Tibial nerve (tissue), 4 donors: ENCODE results near the gene HUWE1. TPM values are rescaled to one million over a fixed set of nuclear protein-coding genes. Genes with fewer than 3 reads are reported as not detected.

Experiments used
- DNase-seq, 2 donors: peaks; one replicate each; pipeline ENCODE4 v3.0.0-alpha.2; 2019; ENCODE audit warnings: low spot score in 2 of 2
- H3K27ac ChIP-seq, 4 donors: fragments of 200-600 bp; sonication (generic) in 3 of 4; one replicate each; pipeline ENCODE4 v1.5.1; 2017 to 2019; ENCODE audit warnings: mild to moderate bottlenecking in 1 of 4
- H3K27me3 ChIP-seq, 2 donors: fragments of 200-600 bp; sonication (generic) in 1 of 2; one replicate each; pipeline versions ENCODE4 v1.5.1 to v1.6.0; 2017 to 2019
- H3K36me3 ChIP-seq, 3 donors: fragments of 200-600 bp; sonication (generic); one replicate each; pipeline ENCODE4 v1.5.1; 2018 to 2019
- H3K4me1 ChIP-seq, 4 donors: fragments of 200-600 bp; sonication (generic) in 3 of 4; one replicate each; pipeline ENCODE4 v1.5.1; 2017 to 2019
- H3K4me3 ChIP-seq, 4 donors: fragments of 200-600 bp; sonication (generic) in 3 of 4; one replicate each; pipeline ENCODE4 v1.5.1; 2017 to 2019; ENCODE audit warnings: mild to moderate bottlenecking in 1 of 4, moderate library complexity in 1 of 4
- H3K9me3 ChIP-seq, 4 donors: fragments of 200-600 bp; sonication (generic) in 3 of 4; one replicate each; pipeline ENCODE4 v1.5.1; 2017 to 2019
- EP300 ChIP-seq, 2 donors: sonication (generic); formaldehyde crosslinking; IDR thresholded peaks; one replicate each; pipeline ENCODE4 v1.6.1; 2017; ENCODE audit warnings: antibody characterized with exemption in 2 of 2, mild to moderate bottlenecking in 1 of 2
- POLR2A ChIP-seq, 2 donors: fragments of 450-650 bp; IDR thresholded peaks; one replicate each; pipeline ENCODE4 v1.6.1; 2017; ENCODE audit warnings: antibody characterized with exemption in 2 of 2, mild to moderate bottlenecking in 2 of 2, moderate library complexity in 2 of 2
- whole genome bisulfite sequencing, 2 donors: methylation state at CpG; one replicate each; pipeline ENCODE4 v1.1.5; 2018; 5-methylcytosine and 5-hydroxymethylcytosine counted together
- total RNA-seq, 4 donors: library from RNA; depleted of rRNA; stranded (reverse); fragments of >200 nt; gene quantifications; one replicate each; pipeline ENCODE4 v1.1.0, GENCODE V29; 2016
- TF ChIP-seq, protein P1 (sequence below), 5 experiments: fragments of 200-600 bp in 3 of 5; fragments of 450-650 bp in 2 of 5; sonication (generic) in 3 of 5; IDR thresholded peaks; one replicate each; pipeline ENCODE4 v1.5.1; 2016 to 2019; ENCODE audit warnings: antibody characterized with exemption in 5 of 5, mild to moderate bottlenecking in 3 of 5, moderate library complexity in 2 of 5

The HUWE1 gene
- total RNA-seq, 4 donors from 2014 or later, result 104 to 141 (median 119) TPM

DNA sequence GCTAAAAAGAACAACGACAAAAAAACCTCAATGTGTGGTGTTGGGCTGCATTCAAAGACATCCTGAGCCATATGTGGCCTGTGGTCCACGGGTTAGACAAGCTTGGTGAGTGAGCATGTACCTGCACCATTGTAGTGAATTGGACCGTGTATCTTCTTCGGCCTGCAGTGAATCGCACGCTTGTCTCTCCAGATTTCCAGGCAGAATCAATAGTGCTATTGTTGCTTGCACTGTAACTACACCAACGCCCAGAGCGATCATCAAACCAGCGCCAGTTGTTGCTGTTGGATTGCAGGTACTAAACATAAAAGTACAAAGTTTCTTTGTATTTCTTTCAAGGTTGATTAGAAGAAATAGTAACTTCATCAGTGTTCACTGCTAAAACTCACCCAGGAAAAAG lies 101.6 kb downstream of the HUWE1 start:
- Histone ChIP-seq H3K9me3 (no peaks in the 10 kb centered on the region), H3K27ac (no peak overlapping the region), H3K4me3 (no peak overlapping the region), H3K27me3 (peaks cover 0 to 6% of the 10 kb centered on the region in 2 donors), H3K4me1 (no peaks in the 10 kb centered on the region), H3K36me3 (peaks cover 0 to 70% (median 5%) of the 10 kb centered on the region in 3 donors)
- TF ChIP-seq, protein P1, sequence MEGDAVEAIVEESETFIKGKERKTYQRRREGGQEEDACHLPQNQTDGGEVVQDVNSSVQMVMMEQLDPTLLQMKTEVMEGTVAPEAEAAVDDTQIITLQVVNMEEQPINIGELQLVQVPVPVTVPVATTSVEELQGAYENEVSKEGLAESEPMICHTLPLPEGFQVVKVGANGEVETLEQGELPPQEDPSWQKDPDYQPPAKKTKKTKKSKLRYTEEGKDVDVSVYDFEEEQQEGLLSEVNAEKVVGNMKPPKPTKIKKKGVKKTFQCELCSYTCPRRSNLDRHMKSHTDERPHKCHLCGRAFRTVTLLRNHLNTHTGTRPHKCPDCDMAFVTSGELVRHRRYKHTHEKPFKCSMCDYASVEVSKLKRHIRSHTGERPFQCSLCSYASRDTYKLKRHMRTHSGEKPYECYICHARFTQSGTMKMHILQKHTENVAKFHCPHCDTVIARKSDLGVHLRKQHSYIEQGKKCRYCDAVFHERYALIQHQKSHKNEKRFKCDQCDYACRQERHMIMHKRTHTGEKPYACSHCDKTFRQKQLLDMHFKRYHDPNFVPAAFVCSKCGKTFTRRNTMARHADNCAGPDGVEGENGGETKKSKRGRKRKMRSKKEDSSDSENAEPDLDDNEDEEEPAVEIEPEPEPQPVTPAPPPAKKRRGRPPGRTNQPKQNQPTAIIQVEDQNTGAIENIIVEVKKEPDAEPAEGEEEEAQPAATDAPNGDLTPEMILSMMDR (IDR thresholded peaks at IDR 0.05), result no peak
- TF ChIP-seq POLR2A (IDR thresholded peaks at IDR 0.05) (no peak), EP300 (IDR thresholded peaks at IDR 0.05) (no peak)
- WGBS, 2 donors, result 65 to 74% methylated on average over 5 to 9 of the region's 9 CpGs
- no peak for DNase-seq

DNA sequence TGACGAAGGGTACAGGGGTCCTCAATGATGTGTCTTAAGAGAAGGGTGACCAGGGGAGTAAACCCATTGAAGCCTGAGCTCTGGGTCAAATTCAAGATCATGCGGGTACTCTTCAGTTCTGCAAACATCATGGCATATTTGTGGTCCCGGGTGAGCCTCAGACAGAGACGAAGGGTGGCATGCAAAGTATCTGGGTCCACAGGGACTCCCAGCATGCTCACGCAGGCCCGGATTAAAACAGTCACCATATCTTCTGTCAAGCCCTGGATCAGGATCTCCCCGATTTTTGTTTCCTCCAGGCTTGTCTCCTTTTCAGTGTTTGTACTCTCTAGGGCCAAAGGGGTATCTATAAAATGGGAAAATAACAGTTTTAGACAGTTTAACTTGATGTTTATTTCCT lies 102.9 kb downstream of the HUWE1 start:
- Histone ChIP-seq H3K27ac (no peak overlapping the region), H3K36me3 (peaks cover 0 to 59% (median 5%) of the 10 kb centered on the region in 3 donors), H3K4me3 (no peak overlapping the region), H3K9me3 (no peaks in the 10 kb centered on the region), H3K4me1 (no peaks in the 10 kb centered on the region), H3K27me3 (peaks cover 0 to 6% of the 10 kb centered on the region in 2 donors)
- 86 to 96% methylated on average over 5 to 7 of the region's 7 CpGs for WGBS, 2 donors
- no peak for DNase-seq
- TF ChIP-seq POLR2A (IDR thresholded peaks at IDR 0.05), result no peak
- no peak for TF ChIP-seq EP300 (IDR thresholded peaks at IDR 0.05)
- TF ChIP-seq, protein P1 (IDR thresholded peaks at IDR 0.05), result no peak

DNA sequence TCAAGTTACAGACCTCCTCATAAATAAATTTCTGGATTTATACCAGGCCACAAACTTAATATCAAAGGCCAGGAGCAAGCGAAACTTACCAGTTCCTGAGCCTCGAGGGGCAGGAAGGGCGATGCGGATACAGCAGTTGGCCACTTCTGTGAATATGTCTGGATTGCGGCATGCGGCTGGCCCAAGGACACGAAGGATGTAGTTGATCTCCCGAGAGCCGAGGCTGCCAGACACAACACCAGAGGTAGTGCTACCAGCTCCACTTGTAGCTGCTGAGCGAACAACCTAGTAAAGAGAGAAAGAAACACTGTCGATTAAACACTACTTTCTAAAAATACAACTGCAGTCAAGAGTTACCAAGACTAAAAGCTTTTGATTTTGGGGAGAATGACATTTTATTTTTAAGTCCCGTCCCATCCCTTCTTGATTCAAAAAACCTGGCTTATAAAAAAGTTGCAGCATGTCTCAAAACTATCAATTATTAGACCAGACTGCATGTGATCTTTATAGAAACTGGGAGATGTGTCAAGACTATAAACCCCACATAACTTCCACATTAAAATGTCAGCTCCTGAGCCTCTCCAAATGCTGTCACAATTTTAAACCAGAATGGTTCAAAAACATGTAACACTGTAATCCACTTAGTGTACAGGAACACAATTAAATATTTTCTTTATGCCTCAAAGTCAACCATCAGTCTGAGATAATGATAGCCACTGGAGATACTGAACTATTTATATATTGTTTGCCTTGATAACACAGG lies 105.6 kb downstream of the HUWE1 start:
- no peak for DNase-seq
- 86 to 91% methylated on average over 11 to 12 of the region's 12 CpGs for WGBS, 2 donors
- H3K36me3 ChIP-seq, result peaks cover 0 to 45% (median 5%) of the 10 kb centered on the region in 3 donors
- no peaks in the 10 kb centered on the region for H3K9me3 ChIP-seq
- H3K27ac ChIP-seq, result no peak overlapping the region
- TF ChIP-seq, protein P1 (IDR thresholded peaks at IDR 0.05), result no peak
- TF ChIP-seq POLR2A (IDR thresholded peaks at IDR 0.05) (no peak), EP300 (IDR thresholded peaks at IDR 0.05) (no peak)
- H3K4me3 ChIP-seq, result no peak overlapping the region
- H3K4me1 ChIP-seq, result no peaks in the 10 kb centered on the region
- H3K27me3 ChIP-seq, result peaks cover 0 to 6% of the 10 kb centered on the region in 2 donors

DNA sequence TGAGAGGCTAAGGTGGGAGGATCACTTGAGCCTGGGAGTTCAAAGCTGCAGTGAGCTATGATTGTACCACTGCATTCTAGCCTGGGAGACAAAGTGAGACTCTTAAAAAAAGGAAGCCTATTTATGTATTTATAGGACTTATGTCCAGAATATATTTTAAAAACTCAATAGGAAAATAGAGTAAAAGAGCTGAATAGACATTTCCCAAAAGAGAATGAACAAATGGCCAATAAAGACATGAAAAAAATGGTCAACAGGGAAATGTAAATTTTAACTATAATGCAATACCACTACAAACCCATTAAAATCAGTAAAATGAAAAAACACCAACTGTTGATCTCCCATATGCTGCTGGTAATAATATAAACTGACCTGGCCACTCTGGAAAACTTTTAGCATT lies 115.0 kb downstream of the HUWE1 start:
- H3K27me3 ChIP-seq, result no peaks in the 10 kb centered on the region
- no peak for DNase-seq
- peaks cover 0 to 76% (median 4%) of the 10 kb centered on the region in 3 donors for H3K36me3 ChIP-seq
- no peaks in the 10 kb centered on the region for H3K4me1 ChIP-seq
- TF ChIP-seq EP300 (IDR thresholded peaks at IDR 0.05), result no peak
- TF ChIP-seq POLR2A (IDR thresholded peaks at IDR 0.05), result no peak
- TF ChIP-seq, protein P1 (IDR thresholded peaks at IDR 0.05), result no peak
- H3K9me3 ChIP-seq, result no peaks in the 10 kb centered on the region
- H3K4me3 ChIP-seq, result no peak overlapping the region
- H3K27ac ChIP-seq, result no peak overlapping the region

DNA sequence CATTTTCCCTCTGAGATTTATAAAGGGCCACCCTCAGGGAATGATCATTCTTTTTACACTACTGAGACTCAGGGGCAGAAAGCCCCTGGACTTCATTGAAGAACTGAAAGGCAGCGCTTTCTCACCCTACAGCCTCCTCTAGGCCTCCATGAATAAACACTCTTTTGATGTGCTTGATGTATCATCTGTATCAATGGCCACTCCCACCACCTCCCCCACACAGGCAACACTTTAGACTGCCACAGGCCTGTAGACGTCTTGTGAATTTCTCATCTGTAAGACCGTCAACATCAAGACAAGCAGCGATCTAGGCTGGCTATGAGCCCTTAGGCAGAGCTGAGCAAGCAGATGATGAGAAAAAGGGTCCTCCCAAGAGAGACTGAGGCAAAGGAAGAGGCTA lies 123.2 kb downstream of the HUWE1 start:
- no peak for DNase-seq
- WGBS, 2 donors, result 78 to 79% methylated on average over 4 of the region's 4 CpGs
- Histone ChIP-seq H3K9me3 (no peaks in the 10 kb centered on the region), H3K27me3 (no peaks in the 10 kb centered on the region), H3K27ac (no peak overlapping the region), H3K36me3 (peaks cover 3 to 74% (median 5%) of the 10 kb centered on the region in 3 donors), H3K4me1 (no peaks in the 10 kb centered on the region), H3K4me3 (no peak overlapping the region)
- TF ChIP-seq EP300 (IDR thresholded peaks at IDR 0.05) (no peak), POLR2A (IDR thresholded peaks at IDR 0.05) (no peak)
- TF ChIP-seq, protein P1 (IDR thresholded peaks at IDR 0.05), result no peak
